ENCODE results near the gene SIAH3. TPM values are rescaled to one million over a fixed set of nuclear protein-coding genes. Genes with fewer than 3 reads are reported as not detected.
A peak's percentile ranks its signal among the peaks of the same experiment; 100 is the strongest.
"Not testable (repeated sequence)": the region's sequence is repeated elsewhere in the genome, so short reads cannot be mapped to it uniquely, and the experiment has no call there.

Gene SIAH3
- total RNA-seq, 8 experiments from 2014 or later, result 0.56 to 7.4 (median 3.6) TPM

- H3K4me1 ChIP-seq (replicated peaks in 1 of 2), result peaks cover 7 to 15% of the 10 kb centered on the region in 2 donors
- in situ Hi-C loops (cut with MboI; ENCODE audit: low pct_unique_long_range_greater_than_20kb in 2 of 9, low sequenced_read_pairs in 9 of 9, unreplicated experiment in 9 of 9), result no loop called here
- no peak overlapping the region for H3K4me3 ChIP-seq
- no peak for ATAC-seq (replicated peaks in 6 of 8)
- no peak overlapping the region for H3K27ac ChIP-seq
- WGBS, 10 experiments, result 10 to 100% (median 86%) methylated on average over 1 to 4 of the region's 5 CpGs; no CpG with 5 or more reads in 1 of the 10 experiments
Observed at GRCh38 chr13:45878966-45879365, 27.4 kb upstream of the SIAH3 start.

DNA sequence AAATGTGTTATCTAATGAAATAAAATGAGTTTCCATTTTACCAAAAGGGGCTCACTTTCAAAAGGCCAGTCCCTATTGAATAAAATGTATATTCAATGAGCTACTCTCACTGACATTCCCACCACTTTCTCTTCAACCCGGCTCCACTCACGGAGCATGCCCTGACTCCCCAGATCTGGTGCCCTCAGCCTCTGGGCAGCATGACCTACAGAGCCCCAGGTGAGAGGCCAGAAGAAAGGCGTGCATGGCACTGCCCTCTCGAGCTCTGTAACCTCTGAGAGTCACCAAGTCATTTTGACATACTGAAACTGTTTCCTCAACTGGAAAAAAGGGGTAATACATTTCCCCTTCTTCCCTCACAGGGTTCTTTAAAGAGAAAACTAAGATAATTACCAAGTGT lies 25.2 kb upstream of the SIAH3 start:
- WGBS, 10 experiments, result 50 to 100% (median 95%) methylated on average over 1 to 4 of the region's 4 CpGs; no CpG with 5 or more reads in 5 of the 10 experiments
- ATAC-seq (replicated peaks in 6 of 8), result no peak

DNA sequence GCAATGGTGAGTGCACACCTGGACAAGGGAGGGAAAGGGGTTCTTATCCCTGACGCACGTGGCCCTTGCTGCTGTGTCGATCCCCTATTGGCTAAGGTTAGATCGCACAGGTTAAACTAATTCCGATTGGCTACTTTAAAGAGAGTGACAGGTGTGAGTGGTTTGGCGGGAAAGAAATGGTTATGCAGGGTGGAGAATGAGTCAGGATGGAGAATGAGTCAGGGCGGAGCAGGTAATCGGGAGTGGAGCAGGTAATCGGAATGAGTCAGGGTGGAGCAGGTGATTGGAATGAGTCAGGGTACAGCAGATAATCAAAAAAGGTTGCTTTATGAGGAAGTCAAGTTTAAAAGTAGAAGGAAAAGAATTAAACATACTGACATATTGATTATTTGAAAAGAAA lies 24.4 kb upstream of the SIAH3 start:
- Histone ChIP-seq H3K27ac (no peak overlapping the region), H3K4me1 (replicated peaks in 1 of 2) (peaks cover 9 to 25% of the 10 kb centered on the region in 2 donors), H3K4me3 (no peak overlapping the region)
- in situ Hi-C loops (cut with MboI; ENCODE audit: low pct_unique_long_range_greater_than_20kb in 2 of 9, low sequenced_read_pairs in 9 of 9, unreplicated experiment in 9 of 9), result no loop called here
- ATAC-seq (replicated peaks in 6 of 8), result no peak
- WGBS, 10 experiments, result 77 to 100% (median 92%) methylated on average over 2 to 8 of the region's 9 CpGs

More for the DNA sequence above, 25.2 kb upstream of the SIAH3 start:
- H3K27ac ChIP-seq, result no peak overlapping the region
- H3K4me1 ChIP-seq (replicated peaks in 1 of 2), result peaks cover 9 to 25% of the 10 kb centered on the region in 2 donors
- no peak overlapping the region for H3K4me3 ChIP-seq
- in situ Hi-C loops (cut with MboI; ENCODE audit: low pct_unique_long_range_greater_than_20kb in 2 of 9, low sequenced_read_pairs in 9 of 9, unreplicated experiment in 9 of 9), result no loop called here

- no peak overlapping the region for H3K4me3 ChIP-seq
- 5 to 79% (median 51%) methylated on average over 1 to 8 of the region's 8 CpGs for WGBS, 10 experiments
- ATAC-seq (replicated peaks in 6 of 8), result peak in 7 of 8 experiments; percentile 47 to 81 (median 75)
- peaks cover 9 to 23% of the 10 kb centered on the region in 2 donors for H3K4me1 ChIP-seq (replicated peaks in 1 of 2)
- in situ Hi-C loops (cut with MboI; ENCODE audit: low pct_unique_long_range_greater_than_20kb in 2 of 9, low sequenced_read_pairs in 9 of 9, unreplicated experiment in 9 of 9), result no loop called here
- peak overlapping the region in 1 of 2 donors; percentile 32 for H3K27ac ChIP-seq
Observed at GRCh38 chr13:45873491-45874325, 22.2 kb upstream of the SIAH3 start.

DNA sequence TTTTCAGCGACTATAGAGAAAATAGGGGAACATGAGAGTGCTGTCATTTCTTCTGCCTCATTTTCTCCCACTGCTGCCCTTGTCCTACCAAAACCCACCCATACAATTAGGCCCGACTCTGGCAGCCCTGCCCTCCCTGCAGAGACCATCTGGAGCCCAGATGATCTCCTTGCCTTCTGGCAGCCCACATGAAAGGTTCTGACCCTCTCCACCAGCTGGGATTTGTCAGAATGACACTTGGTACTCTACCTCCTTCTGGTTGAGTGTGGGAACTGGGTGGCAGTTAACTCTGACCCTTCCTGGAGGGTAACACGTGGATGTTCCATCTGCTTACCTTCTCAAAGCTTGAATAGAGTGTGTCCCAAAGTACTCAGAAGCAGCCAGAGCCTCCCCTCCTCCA lies 21.0 kb upstream of the SIAH3 start:
- H3K4me3 ChIP-seq, result no peak overlapping the region
- in situ Hi-C loops (cut with MboI; ENCODE audit: low pct_unique_long_range_greater_than_20kb in 2 of 9, low sequenced_read_pairs in 9 of 9, unreplicated experiment in 9 of 9), result no loop called here
- H3K4me1 ChIP-seq (replicated peaks in 1 of 2), result peaks cover 9 to 23% of the 10 kb centered on the region in 2 donors
- H3K27ac ChIP-seq, result no peak overlapping the region
- peak in 3 of 8 experiments; percentile 44 to 92 (median 73) for ATAC-seq (replicated peaks in 6 of 8)
- 0 to 100% (median 57%) methylated on average over 1 to 3 of the region's 3 CpGs; no CpG with 5 or more reads in 6 of the 10 experiments for WGBS, 10 experiments

DNA sequence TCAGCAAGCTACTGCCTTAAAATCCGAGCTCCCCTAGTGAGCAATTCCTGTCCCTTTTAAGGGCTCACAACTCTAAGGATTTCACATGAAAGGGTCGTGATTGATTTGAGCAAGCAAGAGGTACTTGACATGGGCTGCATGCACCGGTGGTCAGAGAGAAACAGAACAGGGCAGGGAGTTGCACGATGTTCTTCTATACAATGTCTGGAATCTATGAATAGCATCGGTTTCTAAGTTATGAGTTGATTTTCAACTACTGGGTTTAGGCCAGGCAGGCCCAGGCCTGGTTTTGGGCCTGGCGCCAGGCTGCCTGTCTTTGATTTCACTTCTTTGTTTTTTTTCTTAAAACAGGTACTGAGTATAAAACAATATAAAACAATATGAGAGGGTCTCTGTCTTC lies 19.6 kb upstream of the SIAH3 start:
- H3K4me3 ChIP-seq; in situ Hi-C loops (cut with MboI; ENCODE audit: low pct_unique_long_range_greater_than_20kb in 2 of 9, low sequenced_read_pairs in 9 of 9, unreplicated experiment in 9 of 9); H3K27ac ChIP-seq; ATAC-seq (replicated peaks in 6 of 8): not testable (repeated sequence)
- H3K4me1 ChIP-seq (replicated peaks in 1 of 2), result peaks cover 9 to 24% of the 10 kb centered on the region in 2 donors
- WGBS, 10 experiments, result 0 to 100% (median 80%) methylated on average over 1 to 4 of the region's 6 CpGs; no CpG with 5 or more reads in 1 of the 10 experiments

DNA sequence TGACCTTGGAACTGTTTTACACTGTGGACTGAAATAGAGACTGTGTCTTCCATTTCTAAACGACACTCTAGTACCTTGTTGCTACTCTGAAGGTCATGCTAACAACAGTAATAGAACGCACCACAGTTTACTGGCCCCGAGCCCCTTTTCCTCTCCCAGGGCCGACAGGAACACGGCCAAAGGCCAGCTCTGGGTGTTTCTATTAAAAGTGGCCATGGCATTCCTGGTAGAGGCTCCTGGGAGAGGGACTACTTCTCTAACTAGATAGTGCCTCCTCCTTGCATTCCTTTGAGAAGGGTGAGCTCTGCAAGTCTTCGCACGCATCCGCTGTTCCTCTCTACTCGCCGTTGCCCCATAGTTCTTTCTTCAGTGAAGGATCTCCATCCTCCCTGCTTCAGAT lies 18.7 kb upstream of the SIAH3 start:
- peaks cover 9 to 29% of the 10 kb centered on the region in 2 donors for H3K4me1 ChIP-seq (replicated peaks in 1 of 2)
- WGBS, 10 experiments, result 64 to 97% (median 89%) methylated on average over 2 to 8 of the region's 10 CpGs
- no peak overlapping the region for H3K27ac ChIP-seq
- ATAC-seq (replicated peaks in 6 of 8), result no peak
- in situ Hi-C loops (cut with MboI; ENCODE audit: low pct_unique_long_range_greater_than_20kb in 2 of 9, low sequenced_read_pairs in 9 of 9, unreplicated experiment in 9 of 9), result no loop called here
- H3K4me3 ChIP-seq, result no peak overlapping the region

DNA sequence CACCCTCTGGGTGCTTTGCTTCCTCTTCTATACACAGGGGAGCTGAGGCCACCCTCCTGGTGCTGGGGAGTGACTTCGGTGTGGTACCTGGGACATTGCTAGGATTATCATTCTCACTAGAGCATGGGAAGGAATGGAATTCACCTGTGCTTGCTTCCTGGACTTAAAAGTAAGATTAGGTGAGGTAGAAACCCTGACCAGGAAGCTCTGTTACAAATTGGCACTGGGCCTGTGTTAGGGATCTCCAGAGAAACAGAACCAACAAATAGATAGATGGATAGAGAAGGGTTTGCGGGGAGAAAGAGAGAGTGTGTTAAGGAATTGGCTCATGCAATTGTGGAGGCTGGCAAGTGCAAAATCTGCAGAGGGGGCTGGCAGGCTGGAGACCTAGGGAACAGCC lies 13.9 kb upstream of the SIAH3 start:
- Histone ChIP-seq H3K4me1 (replicated peaks in 1 of 2) (peaks cover 10 to 16% of the 10 kb centered on the region in 2 donors), H3K27ac (no peak overlapping the region), H3K4me3 (no peak overlapping the region)
- WGBS, 10 experiments, result 92 to 100% (median 100%) methylated on average over 1 to 2 of the region's 2 CpGs; no CpG with 5 or more reads in 5 of the 10 experiments
- in situ Hi-C loops (cut with MboI; ENCODE audit: low pct_unique_long_range_greater_than_20kb in 2 of 9, low sequenced_read_pairs in 9 of 9, unreplicated experiment in 9 of 9), result no loop called here
- ATAC-seq (replicated peaks in 6 of 8), result no peak

GRCh38 chr13:45863709-45864590 lies 12.4 kb upstream of the SIAH3 start:
- 0 to 42% (median 23%) methylated on average over 1 to 10 of the region's 10 CpGs; no CpG with 5 or more reads in 1 of the 10 experiments for WGBS, 10 experiments
- H3K27ac ChIP-seq, result no peak overlapping the region
- H3K4me1 ChIP-seq (replicated peaks in 1 of 2), result peaks cover 10 to 16% of the 10 kb centered on the region in 2 donors
- in situ Hi-C loops (cut with MboI; ENCODE audit: low pct_unique_long_range_greater_than_20kb in 2 of 9, low sequenced_read_pairs in 9 of 9, unreplicated experiment in 9 of 9), result no loop called here
- no peak overlapping the region for H3K4me3 ChIP-seq
- peak in 7 of 8 experiments; percentile 38 to 87 (median 79) for ATAC-seq (replicated peaks in 6 of 8)

GRCh38 chr13:45861322-45861721 lies 9.8 kb upstream of the SIAH3 start:
- peak in 1 of 8 experiments; percentile 62 for ATAC-seq (replicated peaks in 6 of 8)
- in situ Hi-C loops (cut with MboI; ENCODE audit: low pct_unique_long_range_greater_than_20kb in 2 of 9, low sequenced_read_pairs in 9 of 9, unreplicated experiment in 9 of 9), result no loop called here
- Histone ChIP-seq H3K27ac (no peak overlapping the region), H3K4me1 (replicated peaks in 1 of 2) (peaks cover 10 to 15% of the 10 kb centered on the region in 2 donors), H3K4me3 (no peak overlapping the region)

- in situ Hi-C loops (cut with MboI; ENCODE audit: low pct_unique_long_range_greater_than_20kb in 2 of 9, low sequenced_read_pairs in 9 of 9, unreplicated experiment in 9 of 9), result no loop called here
- Histone ChIP-seq H3K27ac (no peak overlapping the region), H3K4me1 (replicated peaks in 1 of 2) (peaks cover 10% of the 10 kb centered on the region in 2 donors), H3K4me3 (no peak overlapping the region)
- ATAC-seq (replicated peaks in 6 of 8), result no peak
- WGBS, 10 experiments, result 0 to 100% (median 89%) methylated on average over 1 to 3 of the region's 5 CpGs; no CpG with 5 or more reads in 3 of the 10 experiments
Observed at GRCh38 chr13:45860240-45860639, 8.7 kb upstream of the SIAH3 start.

- in situ Hi-C loops (cut with MboI; ENCODE audit: low pct_unique_long_range_greater_than_20kb in 2 of 9, low sequenced_read_pairs in 9 of 9, unreplicated experiment in 9 of 9), result no loop called here
- peak in 1 of 8 experiments; percentile 77 for ATAC-seq (replicated peaks in 6 of 8)
- Histone ChIP-seq H3K4me1 (replicated peaks in 1 of 2) (peaks cover 10% of the 10 kb centered on the region in 2 donors), H3K27ac (no peak overlapping the region), H3K4me3 (no peak overlapping the region)
- WGBS, 10 experiments, result 6 to 100% (median 50%) methylated on average over 1 to 2 of the region's 2 CpGs; no CpG with 5 or more reads in 3 of the 10 experiments
Observed at GRCh38 chr13:45859705-45860104, 8.2 kb upstream of the SIAH3 start.

DNA sequence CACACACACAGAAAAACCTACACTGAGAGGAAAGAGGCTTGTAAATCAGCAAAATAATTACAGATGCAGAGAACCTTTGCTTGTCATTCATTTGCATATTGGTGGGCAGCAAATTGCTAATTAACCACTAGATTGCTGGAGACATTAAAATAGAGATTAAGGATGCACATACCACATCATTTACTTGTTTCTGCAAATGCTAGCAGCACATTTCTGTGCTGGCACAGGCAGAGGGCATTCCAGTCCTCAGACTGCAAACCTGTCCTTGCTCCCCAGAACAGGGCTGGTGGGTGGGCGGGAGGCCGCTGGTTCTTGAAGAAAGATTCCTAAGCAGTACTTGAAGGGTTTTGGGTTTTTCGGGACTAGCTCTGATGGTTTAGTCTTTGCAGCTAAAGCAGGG lies 941 bp upstream of the SIAH3 start:
- Histone ChIP-seq H3K27ac (no peak overlapping the region), H3K4me1 (replicated peaks in 1 of 2) (peaks cover 9 to 27% of the 10 kb centered on the region in 2 donors), H3K4me3 (no peak overlapping the region)
- peak in 3 of 8 experiments; percentile 38 to 61 (median 50) for ATAC-seq (replicated peaks in 6 of 8)
- WGBS, 10 experiments, result 0 to 80% (median 54%) methylated on average over 1 of the region's 3 CpGs; no CpG with 5 or more reads in 6 of the 10 experiments
- in situ Hi-C loops (cut with MboI; ENCODE audit: low pct_unique_long_range_greater_than_20kb in 2 of 9, low sequenced_read_pairs in 9 of 9, unreplicated experiment in 9 of 9), result no loop called here

Measured in motor neuron (in vitro differentiated cells).